Hypothalamus (tissue), 51 donors: ENCODE measurements around the gene RIMS4.
"Not testable (repeated sequence)": the region's sequence is repeated elsewhere in the genome, so short reads cannot be mapped to it uniquely, and the experiment has no call there.

Source experiments
- DNase-seq, 51 donors: peaks; one replicate each; lab custom pipeline; 2025; lab: John Stamatoyannopoulos, UW

Gene RIMS4

GRCh38 chr20:44768256-44768655 lies 42.1 kb downstream of the RIMS4 start:
- DNase-seq, result peak in 7 of 51 donors; percentile 10 to 29 (median 16)

DNA sequence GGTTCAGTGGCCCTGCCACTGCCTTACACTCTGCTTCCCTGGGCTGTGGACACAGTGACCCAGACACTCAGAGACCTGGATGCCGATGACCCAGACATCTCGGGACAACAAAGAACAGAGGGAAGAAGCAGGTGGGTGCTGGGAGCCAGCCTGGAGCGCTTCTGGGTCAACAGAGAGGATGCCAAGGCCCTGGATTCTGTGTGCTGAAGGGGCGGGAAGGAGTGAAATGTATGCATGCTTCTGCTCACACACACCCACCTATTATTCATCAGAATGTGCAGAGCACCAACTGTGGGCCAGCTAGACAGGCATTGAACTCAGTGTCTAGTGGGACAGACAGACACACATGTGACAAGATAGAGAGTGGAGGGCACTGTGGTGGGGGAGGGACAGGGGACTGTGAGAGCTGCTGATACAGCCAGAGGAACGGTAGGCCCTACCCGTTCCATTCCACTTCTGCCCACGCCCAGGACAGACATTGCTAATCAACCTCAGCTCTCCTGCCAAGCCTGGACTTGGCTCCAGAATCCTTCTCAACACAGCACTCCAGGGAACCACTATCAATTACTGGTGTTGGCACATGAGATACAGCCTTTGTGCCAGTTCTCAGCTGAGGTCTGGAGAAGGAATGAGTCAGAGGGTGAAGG lies 44.5 kb downstream of the RIMS4 start:
- peak in 1 of 51 donors; percentile 62 for DNase-seq

DNA sequence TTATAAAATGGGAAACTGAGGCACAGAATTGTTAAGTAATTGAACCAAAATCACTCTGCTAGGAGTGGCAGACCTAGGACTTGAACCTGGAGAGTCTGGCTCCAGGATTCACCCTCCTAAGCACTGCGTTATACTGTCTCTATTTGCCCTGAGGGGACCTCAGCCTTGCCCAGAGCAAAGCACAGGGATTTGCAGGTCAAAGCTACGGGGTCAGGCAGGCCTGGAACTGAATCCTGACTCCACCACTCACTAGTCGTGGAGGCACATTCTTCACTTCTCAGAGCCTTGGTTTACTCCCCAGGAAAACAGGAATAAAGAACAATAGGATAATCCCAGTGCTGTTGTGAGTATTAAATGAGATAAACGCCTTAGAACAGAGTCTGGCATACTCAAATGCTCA lies 45.3 kb downstream of the RIMS4 start:
- no peak for DNase-seq

DNA sequence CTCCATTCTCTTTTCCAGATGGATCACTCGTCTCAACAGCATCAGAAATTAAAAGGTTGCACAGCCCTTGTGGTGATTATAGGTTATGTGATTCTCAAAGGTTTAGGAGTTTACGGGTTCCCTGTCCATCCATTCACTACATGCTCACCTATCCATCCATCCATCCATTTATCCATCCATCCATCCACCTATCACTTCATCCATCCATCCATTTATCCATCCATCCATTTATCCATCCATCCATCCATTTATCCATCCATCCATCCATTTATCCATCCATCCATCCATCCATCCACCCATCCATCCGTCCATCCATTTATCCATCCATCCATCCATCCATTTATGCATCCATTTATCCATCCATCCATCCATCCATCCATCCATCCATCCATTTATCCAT lies 46.5 kb downstream of the RIMS4 start:
- DNase-seq, result not testable (repeated sequence)

DNA sequence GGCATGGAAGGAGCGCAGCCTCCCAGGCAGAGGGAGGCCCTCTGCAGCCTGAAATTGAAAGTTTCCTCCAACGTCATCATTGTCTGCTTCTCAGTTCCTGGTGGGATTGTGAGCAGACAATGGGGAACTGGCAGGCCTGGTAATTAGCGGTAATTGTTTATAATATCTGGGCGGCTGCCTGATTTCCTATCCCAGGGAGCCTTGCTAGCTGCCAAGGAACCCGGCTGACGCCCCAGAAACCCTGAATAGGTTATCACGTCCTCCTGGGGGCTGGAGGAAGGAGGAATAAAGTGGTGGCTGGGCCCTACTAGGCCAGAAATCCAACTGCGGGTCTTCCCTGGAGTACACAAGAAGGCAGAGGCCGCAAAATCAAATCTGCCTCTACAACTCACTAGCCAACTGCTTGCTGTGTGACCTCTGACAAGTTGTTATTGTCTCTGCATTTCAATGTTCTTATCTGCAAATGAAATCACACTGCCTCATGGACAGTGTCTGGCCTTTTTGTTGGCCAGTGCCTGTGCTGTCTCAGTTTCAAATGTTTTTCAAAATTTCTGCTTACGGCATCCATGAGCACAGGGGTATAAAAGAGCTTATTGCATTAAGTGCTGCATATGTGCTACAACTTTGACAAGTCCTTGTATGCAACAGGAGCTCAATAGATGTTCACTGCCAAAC lies 47.7 kb downstream of the RIMS4 start:
- DNase-seq, result peak in 1 of 51 donors; percentile 25

DNA sequence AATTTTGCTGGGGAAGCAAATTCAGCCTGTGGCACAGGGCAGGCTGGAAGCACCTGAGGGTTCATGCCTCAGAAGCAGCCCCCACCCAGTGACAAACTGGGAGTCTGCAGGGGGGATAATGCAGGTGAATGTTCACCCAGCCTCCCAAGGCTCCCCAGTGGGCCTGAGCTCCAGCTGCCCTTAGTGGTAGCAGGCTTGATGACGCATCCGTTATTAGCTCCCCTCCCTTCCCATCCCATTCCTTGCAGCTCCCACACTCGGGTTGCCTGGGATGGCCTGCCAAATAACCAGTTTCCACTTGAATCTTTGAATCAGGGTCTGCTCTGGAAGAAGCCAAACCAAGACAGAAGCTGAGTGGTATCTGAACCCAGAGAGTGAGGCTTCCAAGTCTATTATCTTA lies 48.9 kb downstream of the RIMS4 start:
- peak in 1 of 51 donors; percentile 5 for DNase-seq

DNA sequence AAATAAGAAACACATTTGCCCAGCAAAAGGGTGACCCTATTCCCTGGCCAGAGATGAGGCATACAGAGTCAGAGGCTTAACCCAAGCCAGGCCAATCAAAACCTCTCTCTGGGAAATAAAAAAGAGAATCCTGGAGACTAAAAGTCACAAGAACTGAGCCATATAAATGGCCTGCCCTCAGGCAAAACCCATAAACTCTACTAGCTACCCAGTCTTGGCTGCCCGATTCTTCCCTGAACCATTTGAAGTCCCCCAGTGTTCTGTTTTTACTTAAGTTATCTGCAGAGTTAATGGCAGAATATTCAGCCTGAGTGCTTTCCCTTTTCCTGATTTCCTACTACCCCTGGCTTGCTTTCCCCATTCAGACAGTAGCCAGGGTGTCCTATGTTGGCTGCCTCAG lies 50.8 kb downstream of the RIMS4 start:
- no peak for DNase-seq

- peak in 1 of 51 donors; percentile 45 for DNase-seq
Measured at GRCh38 chr20:44758247-44759101, 51.9 kb downstream of the RIMS4 start.

DNA sequence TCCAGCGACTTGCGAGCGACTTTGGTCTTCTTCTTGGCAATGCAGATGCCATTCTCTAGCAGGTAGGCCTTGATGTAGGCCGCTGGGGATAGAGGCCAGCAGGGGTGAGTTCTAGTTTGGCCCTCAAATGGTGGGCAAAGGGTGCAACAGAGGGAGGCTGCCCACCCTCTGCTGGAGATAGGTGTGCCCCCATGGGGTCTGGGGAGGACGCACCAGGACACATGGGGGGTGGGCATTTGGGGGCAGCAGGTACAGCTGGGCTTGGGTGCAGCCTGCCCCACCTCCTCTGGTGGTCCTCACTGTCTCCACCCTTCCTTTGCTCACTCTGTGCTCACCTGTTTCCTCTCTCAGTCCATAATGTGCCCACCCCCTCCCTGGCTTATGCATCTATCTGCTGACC lies 53.4 kb downstream of the RIMS4 start:
- DNase-seq, result no peak

DNA sequence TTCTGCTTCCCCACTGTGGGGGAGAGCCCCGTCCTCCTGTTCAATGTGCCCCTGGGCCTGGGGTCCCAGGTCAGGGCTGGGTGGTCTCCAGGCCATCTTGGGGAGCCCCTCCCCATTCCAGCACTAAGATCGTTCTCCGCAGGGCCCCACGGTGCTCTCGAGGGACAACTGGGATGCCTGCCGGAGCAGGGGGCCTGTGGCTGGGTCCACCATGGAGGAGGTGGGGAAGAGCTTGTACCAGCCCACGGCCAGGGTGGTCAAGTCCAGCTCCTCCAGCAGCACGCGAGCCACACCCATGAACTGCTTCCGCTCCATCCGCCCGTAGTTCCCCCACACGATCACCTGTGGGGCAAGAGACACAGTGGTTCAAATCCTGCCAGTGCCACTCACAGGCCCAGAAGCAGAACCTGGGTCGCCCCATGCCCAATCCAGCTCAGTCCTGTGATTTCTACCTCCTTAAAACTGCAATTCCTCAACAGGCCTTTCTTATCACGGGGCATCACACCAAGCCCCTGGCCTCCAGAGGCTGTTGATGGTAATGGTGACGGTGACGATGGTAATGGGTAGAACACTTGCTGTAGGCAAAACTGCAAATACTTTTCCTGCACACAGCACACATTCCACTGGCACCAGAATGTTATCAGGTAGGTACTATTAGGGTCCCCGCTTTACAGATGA lies 54.2 kb downstream of the RIMS4 start:
- no peak for DNase-seq

- no peak for DNase-seq
Measured at GRCh38 chr20:44754554-44754953, 55.8 kb downstream of the RIMS4 start.

DNA sequence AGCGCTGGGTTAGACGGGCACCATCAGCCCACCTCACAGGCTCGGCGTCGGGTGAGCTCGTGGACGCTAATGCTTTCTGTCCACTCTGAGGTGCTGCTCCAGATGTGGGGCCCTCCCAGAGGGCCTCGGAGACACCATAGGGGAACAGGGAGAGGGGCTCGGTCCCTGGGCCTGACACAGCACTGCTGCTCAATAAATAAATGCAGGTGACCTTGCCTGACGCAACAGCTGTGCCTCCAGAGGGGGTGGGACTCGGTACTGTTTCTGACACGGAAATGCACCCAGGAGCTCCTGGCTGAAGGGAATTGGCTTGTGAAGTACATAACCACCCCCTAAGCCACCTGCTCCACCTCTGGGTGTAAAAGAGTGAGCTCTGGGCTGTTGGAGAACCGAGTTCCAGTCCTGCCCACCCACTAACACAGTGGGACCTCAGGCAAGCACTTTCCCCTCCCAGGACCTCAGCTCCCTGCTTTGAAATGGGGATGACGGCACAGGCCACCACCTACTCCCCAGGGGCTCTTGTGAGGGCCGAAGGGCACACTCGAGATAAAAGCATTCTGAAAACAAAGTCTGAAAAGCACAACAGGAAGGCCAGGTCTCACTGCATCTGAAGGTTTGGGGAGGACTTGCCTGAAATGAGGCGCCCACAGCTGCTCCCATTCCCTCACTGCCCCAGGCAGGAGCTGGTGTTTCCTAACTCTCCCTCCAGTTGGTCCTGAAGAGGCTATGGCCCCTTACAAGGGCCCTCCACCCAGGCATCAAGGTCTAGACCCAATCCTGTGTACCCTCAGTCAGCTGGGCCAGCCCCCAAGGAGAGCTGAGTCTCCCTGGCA lies 58.0 kb downstream of the RIMS4 start:
- DNase-seq, result no peak

GRCh38 chr20:44750081-44750805 lies 60.1 kb downstream of the RIMS4 start:
- peak in 1 of 51 donors; percentile 13 for DNase-seq

DNA sequence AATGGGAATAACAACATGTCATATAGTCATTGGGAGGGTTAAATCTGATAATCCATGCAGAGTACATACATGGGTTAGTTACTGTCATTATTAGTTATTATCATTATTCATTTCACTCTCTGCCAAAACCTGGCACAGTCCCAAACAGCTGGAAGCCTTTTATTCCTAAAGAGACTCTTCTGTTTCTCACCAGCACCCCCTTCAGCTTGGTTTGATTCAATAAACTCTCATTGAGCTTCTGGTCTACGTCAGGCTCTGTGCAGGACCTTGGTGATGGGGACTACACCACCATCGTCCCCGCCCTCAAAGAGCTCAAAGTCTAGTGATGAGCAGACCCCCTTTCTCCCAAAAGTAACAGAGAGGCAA lies 62.4 kb downstream of the RIMS4 start:
- peak in 1 of 51 donors; percentile 42 for DNase-seq

GRCh38 chr20:44747166-44748004 lies 63.0 kb downstream of the RIMS4 start:
- peak in 43 of 51 donors; percentile 3 to 83 (median 44) for DNase-seq

DNA sequence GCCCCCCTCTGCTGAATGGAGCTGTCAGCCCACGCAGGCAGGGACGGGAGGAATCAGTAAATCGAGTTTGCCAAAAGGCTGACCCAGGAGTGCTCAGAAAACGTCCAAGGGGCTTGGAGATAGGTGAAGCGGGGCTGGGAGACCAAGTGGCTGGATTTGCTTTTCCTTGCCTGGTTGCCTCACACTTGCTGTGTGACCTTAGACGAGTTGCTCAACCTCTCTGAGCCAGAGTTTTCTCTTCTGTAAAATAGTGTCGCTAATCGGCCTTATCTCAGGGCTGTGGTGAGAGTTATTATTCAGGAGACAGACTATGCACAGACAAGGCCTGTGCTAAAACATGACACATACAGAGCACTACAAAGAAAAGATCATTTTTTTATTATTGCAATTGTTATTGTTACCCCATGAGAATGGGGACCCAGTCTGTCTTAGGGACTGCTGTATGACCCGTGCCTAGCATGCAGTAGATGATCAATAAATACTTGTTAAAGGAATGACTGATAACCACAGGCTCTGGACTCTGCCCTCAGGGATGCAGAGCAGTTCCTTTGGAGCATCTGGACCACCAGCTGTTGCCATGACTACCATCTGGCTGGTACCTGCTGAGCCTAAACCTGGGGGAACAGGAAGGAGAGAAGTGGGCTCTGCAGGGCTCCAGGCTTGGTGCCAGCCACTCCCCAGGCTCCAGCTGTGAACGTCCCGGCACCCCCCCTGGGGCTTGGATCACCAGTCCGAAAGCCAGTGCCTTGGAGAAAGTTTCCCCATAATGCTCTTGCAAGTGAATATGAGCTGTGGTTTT lies 63.8 kb downstream of the RIMS4 start:
- DNase-seq, result no peak

DNA sequence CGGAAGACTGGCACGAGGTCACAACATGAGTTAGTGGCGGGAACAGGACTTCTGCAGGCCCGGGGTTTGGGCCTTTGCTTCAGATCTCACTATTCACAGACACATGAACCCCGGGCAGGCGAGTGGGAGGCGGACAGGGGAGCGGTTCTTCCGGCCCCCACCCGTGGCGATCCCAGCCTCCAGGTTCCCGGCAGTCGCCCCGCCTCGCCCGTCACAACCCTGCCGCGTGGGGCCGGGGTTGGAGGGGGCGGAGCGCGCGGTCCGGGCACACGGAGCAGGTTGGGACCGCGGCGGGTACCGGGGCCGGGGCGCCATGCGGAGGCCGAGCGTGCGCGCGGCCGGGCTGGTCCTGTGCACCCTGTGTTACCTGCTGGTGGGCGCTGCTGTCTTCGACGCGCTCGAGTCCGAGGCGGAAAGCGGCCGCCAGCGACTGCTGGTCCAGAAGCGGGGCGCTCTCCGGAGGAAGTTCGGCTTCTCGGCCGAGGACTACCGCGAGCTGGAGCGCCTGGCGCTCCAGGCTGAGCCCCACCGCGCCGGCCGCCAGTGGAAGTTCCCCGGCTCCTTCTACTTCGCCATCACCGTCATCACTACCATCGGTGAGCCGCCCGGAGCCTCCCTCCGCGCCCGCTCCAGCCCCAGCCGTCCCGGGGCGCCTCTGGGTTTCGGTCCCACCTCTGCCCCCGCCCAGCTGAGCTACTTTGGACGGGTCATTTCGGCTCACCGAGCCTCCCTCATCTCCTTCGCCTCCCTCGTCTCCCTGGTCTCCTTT lies 64.6 kb downstream of the RIMS4 start, which contains the start of gene KCNK15:
Gene KCNK15 (plus strand): TSS at position 268 of the 769 bp plus-strand sequence. CDS start 46 bp downstream, at position 314.
- peak in 5 of 51 donors; percentile 6 to 25 (median 17) for DNase-seq
